Muscle layer of colon (tissue), 2 donors: Measurements from ENCODE around the gene FAS.
"Not testable (repeated sequence)": the region's sequence is repeated elsewhere in the genome, so short reads cannot be mapped to it uniquely, and the experiment has no call there.

Experiments used
- H3K27ac ChIP-seq: one replicate; pipeline ENCODE4 v1.7.0; 2013; ENCODE audit warnings: low read depth, mild to moderate bottlenecking, low read length, moderate library complexity
- H3K27me3 ChIP-seq, 2 donors: one replicate each; pipeline ENCODE4 v1.7.0; 2013; ENCODE audit warnings: low read length in 2 of 2, mild to moderate bottlenecking in 2 of 2; ENCODE audit not compliant: insufficient read depth in 2 of 2, control insufficient read depth in 1 of 2
- H3K36me3 ChIP-seq: one replicate; pipeline ENCODE4 v1.7.0; 2013; ENCODE audit warnings: mild to moderate bottlenecking, low read length; ENCODE audit not compliant: insufficient read depth
- H3K4me1 ChIP-seq: one replicate; pipeline ENCODE4 v1.7.0; 2013; ENCODE audit warnings: mild to moderate bottlenecking, low read length; ENCODE audit not compliant: insufficient read depth
- H3K4me3 ChIP-seq, 2 donors: one replicate each; pipeline ENCODE4 v1.7.0; 2013; ENCODE audit warnings: low read length in 2 of 2, low read depth in 1 of 2, mild to moderate bottlenecking in 1 of 2, moderate library complexity in 1 of 2
- H3K9ac ChIP-seq: one replicate; pipeline ENCODE4 v1.7.0; 2013; ENCODE audit warnings: low read length
- H3K9me3 ChIP-seq: one replicate; pipeline ENCODE4 v1.7.0; 2013; ENCODE audit warnings: mild to moderate bottlenecking, low read length
- donor health status: abdominal sarcoma.
- donor health status: Adenocarcinoma of cecum.

FAS gene

GRCh38 chr10:89019569-89020327, 29.1 kb downstream of the FAS start:
- Histone ChIP-seq H3K27me3 (no peaks in the 10 kb centered on the region), H3K36me3 (peaks cover 18% of the 10 kb centered on the region), H3K4me1 (no peaks in the 10 kb centered on the region), H3K4me3 (no peak overlapping the region), H3K9me3 (no peaks in the 10 kb centered on the region), H3K27ac (no peak overlapping the region), H3K9ac (no peak overlapping the region)

- not testable (repeated sequence) for H3K27me3 ChIP-seq, H3K27ac ChIP-seq, H3K9me3 ChIP-seq, H3K4me1 ChIP-seq, H3K9ac ChIP-seq, H3K4me3 ChIP-seq
- H3K36me3 ChIP-seq, result peaks cover 14% of the 10 kb centered on the region
Measured at GRCh38 chr10:89021526-89021925, 30.9 kb downstream of the FAS start.

GRCh38 chr10:89022734-89023133, 32.1 kb downstream of the FAS start:
- no peak overlapping the region for H3K9ac ChIP-seq
- H3K9me3 ChIP-seq, result no peaks in the 10 kb centered on the region
- no peak overlapping the region for H3K4me3 ChIP-seq
- H3K36me3 ChIP-seq, result peaks cover 14% of the 10 kb centered on the region
- no peak overlapping the region for H3K27ac ChIP-seq
- H3K27me3 ChIP-seq, result no peaks in the 10 kb centered on the region
- H3K4me1 ChIP-seq, result no peaks in the 10 kb centered on the region

GRCh38 chr10:89025453-89025852, 34.9 kb downstream of the FAS start:
- peaks cover 3% of the 10 kb centered on the region for H3K36me3 ChIP-seq
- H3K27ac ChIP-seq, result no peak overlapping the region
- H3K9me3 ChIP-seq, result no peaks in the 10 kb centered on the region
- H3K4me1 ChIP-seq, result peaks cover 6% of the 10 kb centered on the region
- no peaks in the 10 kb centered on the region for H3K27me3 ChIP-seq
- H3K4me3 ChIP-seq, result no peak overlapping the region
- no peak overlapping the region for H3K9ac ChIP-seq

GRCh38 chr10:89029181-89029580, 38.6 kb downstream of the FAS start:
- Histone ChIP-seq H3K9ac (no peak overlapping the region), H3K27me3 (no peaks in the 10 kb centered on the region), H3K4me1 (peaks cover 6% of the 10 kb centered on the region), H3K9me3 (no peaks in the 10 kb centered on the region), H3K4me3 (no peak overlapping the region), H3K36me3 (no peaks in the 10 kb centered on the region), H3K27ac (no peak overlapping the region)

- Histone ChIP-seq H3K27me3 (no peaks in the 10 kb centered on the region), H3K9ac (no peak overlapping the region), H3K36me3 (no peaks in the 10 kb centered on the region), H3K4me3 (no peak overlapping the region), H3K4me1 (peaks cover 6% of the 10 kb centered on the region), H3K27ac (no peak overlapping the region), H3K9me3 (no peaks in the 10 kb centered on the region)
Measured at GRCh38 chr10:89029785-89030437, 39.3 kb downstream of the FAS start.

- Histone ChIP-seq H3K4me3 (no peak overlapping the region), H3K36me3 (no peaks in the 10 kb centered on the region), H3K27ac (no peak overlapping the region), H3K9me3 (no peaks in the 10 kb centered on the region), H3K9ac (no peak overlapping the region), H3K4me1 (peaks cover 6% of the 10 kb centered on the region), H3K27me3 (no peaks in the 10 kb centered on the region)
Measured at GRCh38 chr10:89030791-89031190, 40.2 kb downstream of the FAS start.

GRCh38 chr10:89032141-89032891, 41.7 kb downstream of the FAS start:
- Histone ChIP-seq H3K4me1 (peaks cover 6% of the 10 kb centered on the region), H3K27me3 (no peaks in the 10 kb centered on the region), H3K27ac (no peak overlapping the region), H3K4me3 (no peak overlapping the region), H3K9me3 (no peaks in the 10 kb centered on the region), H3K36me3 (no peaks in the 10 kb centered on the region), H3K9ac (no peak overlapping the region)

GRCh38 chr10:89035461-89035860, 44.9 kb downstream of the FAS start:
- H3K4me3 ChIP-seq, result no peak overlapping the region
- no peak overlapping the region for H3K9ac ChIP-seq
- H3K36me3 ChIP-seq, result no peaks in the 10 kb centered on the region
- no peaks in the 10 kb centered on the region for H3K4me1 ChIP-seq
- H3K9me3 ChIP-seq, result no peaks in the 10 kb centered on the region
- H3K27ac ChIP-seq, result no peak overlapping the region
- H3K27me3 ChIP-seq, result no peaks in the 10 kb centered on the region

- Histone ChIP-seq H3K27ac (no peak overlapping the region), H3K4me3 (no peak overlapping the region), H3K4me1 (no peaks in the 10 kb centered on the region), H3K9ac (no peak overlapping the region), H3K27me3 (no peaks in the 10 kb centered on the region), H3K36me3 (no peaks in the 10 kb centered on the region), H3K9me3 (no peaks in the 10 kb centered on the region)
Measured at GRCh38 chr10:89037096-89037495, 46.5 kb downstream of the FAS start.

GRCh38 chr10:89042562-89042961, 52.0 kb downstream of the FAS start:
- H3K9ac ChIP-seq, result no peak overlapping the region
- no peaks in the 10 kb centered on the region for H3K36me3 ChIP-seq
- H3K4me3 ChIP-seq, result no peak overlapping the region
- no peak overlapping the region for H3K27ac ChIP-seq
- H3K4me1 ChIP-seq, result no peaks in the 10 kb centered on the region
- H3K27me3 ChIP-seq, result no peaks in the 10 kb centered on the region
- no peaks in the 10 kb centered on the region for H3K9me3 ChIP-seq
